Endometrial microvascular endothelial cells (primary cell): ENCODE measurements around the gene PTPRZ1. TPM values are rescaled to one million over a fixed set of nuclear protein-coding genes. Genes with fewer than 3 reads are reported as not detected.

Experiments
- in situ Hi-C: cut with HindIII; loops from 2 replicates; pipeline ENCODE4 v1.10.0; 2017; ENCODE audit warnings: low sequenced_read_pairs, low pct_unique_long_range_greater_than_20kb; ENCODE audit errors: inconsistent ontology term
- total RNA-seq: library from RNA; depleted of rRNA; stranded (reverse); fragments of >200 nt; gene quantifications from one replicate; pipeline ENCODE4 v1.2.3, GENCODE V29; 2015; ENCODE audit errors: inconsistent ontology term

The PTPRZ1 gene
- total RNA-seq, 1 donor from 2014 or later, result not detected

DNA sequence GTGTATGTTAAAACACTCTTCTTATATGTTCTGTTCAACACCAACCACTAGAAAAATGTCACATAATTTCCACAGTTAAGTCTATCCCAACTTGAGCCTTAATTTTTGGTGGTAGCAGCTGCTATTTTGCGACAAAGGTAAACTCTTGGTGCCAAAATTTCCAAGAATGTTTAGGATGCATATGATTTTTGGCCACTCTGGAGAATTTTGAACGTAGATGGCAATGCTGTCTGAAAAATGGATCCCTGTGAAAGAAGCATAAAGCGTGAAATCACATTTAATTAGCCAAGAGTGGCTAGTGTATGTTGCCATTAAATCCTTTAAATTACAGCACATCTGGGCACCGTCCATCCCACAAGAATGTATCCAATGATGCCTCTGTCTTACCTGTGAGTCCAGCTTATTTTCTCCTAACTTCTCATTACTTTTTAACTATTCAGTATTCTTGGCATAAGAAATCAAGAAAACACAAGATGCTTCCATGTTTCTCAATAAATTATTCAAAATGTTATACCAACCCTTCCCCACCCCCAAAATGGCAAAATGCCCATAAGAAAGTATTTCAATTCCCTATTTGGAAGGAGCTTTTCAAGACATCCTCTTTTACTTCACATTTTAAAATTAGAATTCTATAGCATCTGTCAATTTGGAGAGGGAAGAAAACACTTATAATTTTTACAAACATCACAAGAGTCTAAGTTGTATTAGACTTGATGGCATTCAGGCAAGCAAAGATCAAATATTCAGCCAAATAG, 12.4 kb downstream of the PTPRZ1 start:
- in situ Hi-C loops, result no loop called here

- in situ Hi-C loops, result no loop called here
Measured at GRCh38 chr7:121887634-121888033, 14.7 kb downstream of the PTPRZ1 start.

DNA sequence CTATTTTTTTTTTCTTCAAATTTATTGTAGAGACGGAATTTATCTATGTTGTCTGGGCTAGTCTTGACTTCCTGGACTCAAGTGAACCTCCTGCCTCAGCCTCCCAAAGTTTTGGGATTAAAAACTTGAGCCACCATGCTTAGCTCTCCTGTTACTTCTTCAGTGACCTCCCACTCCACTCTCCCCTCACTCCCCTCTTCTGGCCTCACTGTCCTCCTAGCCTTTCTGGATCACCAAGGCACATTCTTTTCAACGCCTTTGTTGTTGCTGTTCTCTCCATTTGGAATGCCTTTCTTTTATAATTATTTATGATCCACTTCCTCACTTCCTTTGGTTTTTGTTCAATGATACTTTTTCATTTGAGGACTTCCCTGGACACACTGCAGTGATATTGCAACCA, 17.9 kb downstream of the PTPRZ1 start:
- in situ Hi-C loops, result no loop called here

DNA sequence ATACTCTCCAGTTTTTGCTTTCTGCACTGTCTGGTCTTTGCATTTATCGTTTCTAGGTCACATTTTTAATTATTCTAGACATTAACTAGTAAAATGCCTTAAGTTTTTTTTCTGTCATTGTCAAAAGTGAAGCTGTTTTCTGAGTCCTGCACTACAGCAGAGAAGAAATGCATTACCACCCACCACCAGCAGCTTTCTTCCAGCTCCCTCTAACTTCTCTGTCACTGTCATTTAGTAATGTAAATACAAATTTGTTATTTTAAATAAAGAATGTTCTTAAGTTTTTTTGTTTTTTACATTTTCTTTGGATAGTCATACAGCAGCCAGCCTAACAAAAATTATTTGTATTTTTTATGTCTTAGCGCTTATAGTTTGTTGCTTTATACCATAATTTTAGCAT, 18.8 kb downstream of the PTPRZ1 start:
- in situ Hi-C loops, result no loop called here

DNA sequence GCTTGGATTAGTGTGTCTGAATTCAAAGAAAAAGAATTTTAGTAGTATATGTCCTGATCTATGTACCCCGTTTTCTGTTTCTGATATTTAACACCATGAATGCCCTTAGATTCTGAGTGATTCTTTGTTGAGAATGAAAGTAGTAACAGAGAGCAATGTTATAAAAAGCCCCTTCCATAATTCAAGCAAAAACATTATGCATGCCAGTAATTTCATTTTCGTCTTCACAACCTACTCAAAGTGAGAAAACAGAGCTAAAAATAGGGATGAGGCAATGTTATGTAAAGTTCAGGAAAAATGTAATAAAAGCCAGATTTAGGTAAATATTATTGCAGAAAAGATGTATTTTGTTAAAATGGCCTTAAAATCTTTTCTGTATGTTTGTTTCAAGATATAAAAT, 28.1 kb downstream of the PTPRZ1 start:
- in situ Hi-C loops, result no loop called here

GRCh38 chr7:121904120-121904519, 31.2 kb downstream of the PTPRZ1 start:
- in situ Hi-C loops, result no loop called here

DNA sequence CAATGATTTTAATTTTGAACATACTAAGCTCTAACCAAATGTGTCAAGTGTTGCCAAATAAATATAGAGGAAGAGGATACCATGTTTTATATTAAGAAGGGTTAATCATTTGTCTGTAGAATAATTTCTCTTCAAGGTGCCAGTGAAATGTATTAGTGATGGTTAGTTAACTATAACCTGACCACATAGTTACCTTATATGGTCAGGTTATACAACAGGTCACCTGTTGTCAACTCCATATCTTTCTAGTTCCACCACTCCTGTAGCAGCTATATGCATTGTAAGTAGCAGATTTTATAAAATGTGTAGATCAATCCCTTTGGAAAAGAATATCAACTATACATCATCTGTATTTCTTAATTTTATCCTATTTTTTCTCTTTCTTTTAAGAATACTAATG, 35.1 kb downstream of the PTPRZ1 start:
- in situ Hi-C loops, result no loop called here

DNA sequence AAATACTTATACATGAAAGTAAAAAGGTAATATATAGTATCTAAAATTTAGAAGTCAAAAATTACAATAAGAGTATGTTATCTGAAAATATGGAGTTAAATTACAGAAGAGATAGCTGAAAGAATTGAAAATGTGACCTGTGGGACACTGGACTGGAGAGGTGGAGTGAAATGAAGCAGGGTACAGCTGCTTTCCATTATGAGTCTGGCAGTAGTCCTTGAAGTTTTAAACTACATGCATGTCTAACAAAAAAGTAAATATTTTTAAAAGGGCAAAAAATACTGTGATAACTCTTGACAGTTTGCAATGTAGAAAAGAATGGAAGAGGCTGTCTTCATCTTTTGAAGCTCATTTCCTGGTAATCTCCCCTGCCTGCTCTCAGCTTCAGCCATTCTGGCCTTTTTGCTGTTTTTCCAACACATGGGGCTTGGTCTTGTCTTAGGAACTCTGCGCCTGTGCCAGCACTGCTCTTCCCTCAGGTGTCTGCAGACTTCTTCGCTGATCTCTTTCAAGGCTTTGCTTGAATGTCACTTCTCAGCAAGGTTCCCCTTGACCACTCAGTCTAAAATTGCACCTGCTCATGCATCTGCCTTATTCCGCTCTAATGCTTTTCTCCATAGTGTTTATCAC, 36.9 kb downstream of the PTPRZ1 start:
- in situ Hi-C loops, result no loop called here

DNA sequence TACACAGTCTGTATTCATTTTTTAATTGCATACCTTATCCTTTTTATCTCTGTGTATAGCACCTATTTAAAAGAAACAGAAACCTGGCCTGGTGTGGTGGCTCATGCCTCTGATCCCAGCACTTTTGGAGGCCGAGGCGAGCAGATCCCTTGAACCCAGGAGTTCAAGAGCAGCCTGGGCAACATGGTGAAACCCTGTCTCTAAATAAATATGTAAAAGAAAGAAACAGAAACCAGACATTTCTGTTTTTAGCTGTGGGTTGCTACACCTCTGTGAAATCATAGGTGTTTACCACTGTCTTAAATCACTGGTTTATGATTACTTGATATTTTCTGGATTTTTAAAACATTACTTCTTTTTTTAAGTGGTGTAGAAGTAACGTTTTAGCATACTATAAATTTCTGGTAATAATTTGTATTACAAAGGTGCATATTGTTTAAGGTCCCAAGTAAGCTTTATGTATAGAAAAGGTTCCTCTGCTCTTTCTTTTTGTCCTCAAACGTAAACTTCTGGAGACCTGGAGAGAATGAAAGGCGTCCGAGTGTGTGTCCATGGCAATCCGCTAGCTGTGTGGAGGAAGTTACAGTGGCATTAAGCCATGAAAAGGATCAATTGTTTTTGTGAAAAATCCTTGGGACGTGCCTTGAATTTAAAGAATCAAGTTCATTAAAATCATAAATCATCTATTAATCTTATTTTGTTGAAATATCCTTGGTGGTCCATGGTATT, 41.1 kb downstream of the PTPRZ1 start:
- in situ Hi-C loops, result no loop called here

- in situ Hi-C loops, result no loop called here
Measured at GRCh38 chr7:121914676-121915279, 41.8 kb downstream of the PTPRZ1 start.

DNA sequence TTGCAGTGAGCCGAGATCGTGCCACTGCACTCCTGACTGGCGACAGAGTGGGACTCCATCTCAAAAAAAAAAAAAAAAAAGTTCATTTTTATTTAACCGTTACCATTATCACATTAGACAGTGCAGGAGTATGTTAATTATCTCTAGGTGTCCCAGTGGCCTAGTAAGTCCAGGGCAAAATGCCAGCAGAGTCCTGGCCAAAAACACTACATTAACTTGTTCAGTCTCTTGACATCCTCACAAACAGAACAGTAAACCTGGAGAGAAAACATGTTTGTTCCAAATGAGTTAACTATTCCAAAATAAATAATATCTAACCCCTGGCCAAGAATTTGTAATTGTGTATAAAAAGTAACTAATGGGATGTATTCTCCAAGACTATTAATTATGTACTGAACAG, 43.2 kb downstream of the PTPRZ1 start:
- in situ Hi-C loops, result no loop called here

- in situ Hi-C loops, result no loop called here
Measured at GRCh38 chr7:121919986-121920385, 47.0 kb downstream of the PTPRZ1 start.

DNA sequence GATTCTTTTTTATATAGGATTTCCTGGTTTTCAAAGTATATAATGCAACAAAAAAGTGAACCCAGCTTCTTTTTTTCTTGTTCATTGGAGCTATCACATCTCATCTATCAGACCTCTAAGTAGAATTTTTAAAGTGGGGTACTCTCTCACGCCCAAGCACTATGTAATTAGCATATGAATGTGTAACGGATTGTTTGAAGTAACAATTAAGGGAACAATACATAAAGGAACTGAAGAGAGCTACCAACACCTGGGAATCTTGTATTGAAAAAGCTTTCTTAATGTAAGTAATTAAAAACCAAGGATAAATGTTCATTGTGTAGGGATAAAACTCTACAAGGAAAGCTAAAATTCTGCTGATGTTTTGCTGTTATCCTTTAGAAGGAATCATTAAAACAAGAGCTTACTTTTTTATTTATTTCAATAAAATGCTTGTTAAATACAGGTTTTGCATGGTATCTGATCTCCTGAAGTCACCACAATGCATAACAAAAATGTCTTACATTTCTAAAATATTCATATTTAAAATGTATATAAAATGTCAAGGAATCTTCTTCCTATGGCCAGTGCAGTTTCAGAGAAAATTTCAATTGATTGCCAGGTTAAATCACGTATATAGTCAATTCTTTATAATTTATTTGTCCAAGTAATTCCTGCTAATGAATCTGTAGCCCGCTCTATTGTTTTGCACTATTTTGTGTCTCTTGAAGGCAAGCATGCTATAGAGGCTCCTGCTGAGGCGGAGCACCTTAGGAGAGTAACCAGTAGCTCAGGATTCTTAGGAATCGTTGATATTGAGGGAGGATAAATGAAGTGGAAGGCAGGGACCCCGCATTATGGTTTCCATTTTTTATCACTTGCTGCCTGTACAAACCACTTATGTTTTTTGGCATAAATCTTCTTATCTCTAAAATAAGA, 51.6 kb downstream of the PTPRZ1 start:
- in situ Hi-C loops, result no loop called here

DNA sequence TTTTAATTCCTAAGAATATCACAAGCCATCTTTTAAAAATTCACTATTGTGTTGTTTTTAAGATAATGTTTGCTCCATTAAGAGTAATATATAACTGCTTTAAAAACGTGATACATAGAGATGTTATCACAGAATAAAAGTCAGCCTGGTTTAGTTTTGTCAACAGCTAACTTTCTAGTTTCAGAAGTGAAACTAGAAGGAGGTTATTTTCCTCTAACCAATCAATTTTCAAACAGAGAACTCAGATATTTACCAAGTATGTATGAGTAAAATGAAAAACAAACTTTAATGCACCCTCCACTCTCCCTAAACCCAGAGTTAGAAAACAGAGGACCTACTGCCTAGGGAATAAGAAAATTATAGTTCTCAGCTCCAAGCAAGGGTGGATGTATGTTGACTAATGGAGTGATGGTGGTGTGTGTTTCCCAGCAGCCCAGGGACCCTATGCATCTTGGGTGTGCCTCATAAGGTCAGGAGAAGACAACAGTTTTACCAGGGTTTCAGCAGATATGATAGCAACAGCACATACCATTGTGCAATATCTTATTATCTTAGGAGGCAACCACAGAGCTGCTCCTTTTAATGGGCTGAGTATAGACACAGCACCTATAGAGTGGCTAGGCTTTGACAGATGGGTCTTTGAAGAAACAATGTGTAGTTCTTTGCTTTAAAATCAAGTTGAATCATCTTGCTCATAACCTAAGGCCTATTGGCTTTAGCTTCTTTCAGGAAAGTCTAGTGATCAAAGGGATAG, 58.4 kb downstream of the PTPRZ1 start:
- in situ Hi-C loops, result no loop called here

GRCh38 chr7:121932768-121933167, 59.8 kb downstream of the PTPRZ1 start:
- in situ Hi-C loops, result no loop called here

GRCh38 chr7:121936951-121937623, 64.1 kb downstream of the PTPRZ1 start:
- in situ Hi-C loops, result no loop called here

DNA sequence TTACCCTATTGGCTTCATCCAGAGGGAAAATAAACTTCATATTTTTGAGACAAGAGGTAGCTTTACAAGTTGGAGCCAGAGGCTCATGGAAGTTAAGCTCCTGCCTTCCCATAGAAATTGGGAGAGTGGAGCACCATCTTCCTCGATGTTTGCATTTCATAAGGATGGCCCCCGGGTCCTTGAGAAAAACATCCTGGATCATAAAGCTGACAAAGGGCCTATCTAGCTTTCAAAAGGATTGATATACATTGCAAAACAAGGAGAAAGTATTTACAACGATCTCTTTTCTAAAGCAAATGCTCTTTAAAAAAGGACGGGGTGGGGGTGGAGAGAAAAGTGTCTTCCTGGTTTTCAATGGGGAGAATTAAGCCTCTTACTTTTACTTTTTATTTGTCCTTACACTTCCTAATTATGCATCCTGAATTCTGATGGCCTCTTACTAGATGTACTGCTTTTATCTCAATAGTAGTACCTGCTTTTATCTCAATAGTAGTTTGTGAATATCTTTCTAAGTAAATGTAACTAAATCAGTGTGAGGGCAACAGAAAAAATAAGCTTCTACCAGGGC, 65.6 kb downstream of the PTPRZ1 start:
- in situ Hi-C loops, result no loop called here
